Fibroblast of the aortic adventitia (primary cell): Measurements from ENCODE around the gene CBARP. TPM values are rescaled to one million over a fixed set of nuclear protein-coding genes. Genes with fewer than 3 reads are reported as not detected.

ENCODE experiments used
- DNase-seq: peaks from one replicate; pipeline ENCODE4 v3.0.0-alpha.2; 2010; ENCODE audit warnings: low read depth
- H3K4me3 ChIP-seq: 2 replicates; pipeline ENCODE4 v1.5.1; 2011; ENCODE audit warnings: low read depth, mild to moderate bottlenecking, control low read depth, low read length, moderate library complexity
- total RNA-seq: library from RNA; depleted of rRNA; stranded (reverse); fragments of >200 nt; gene quantifications from 2 replicates; pipeline ENCODE4 v1.2.3, GENCODE V29; 2012; ENCODE audit warnings: low replicate concordance
- TF ChIP-seq, protein P1 (sequence below): IDR thresholded peaks from 2 replicates; pipeline ENCODE4 v1.5.1; 2011; ENCODE audit warnings: mild to moderate bottlenecking, low read length, control low read depth, inconsistent platforms; ENCODE audit not compliant: insufficient read depth

The CBARP gene
- total RNA-seq, 1 donor: 3.1 TPM

- H3K4me3 ChIP-seq: no peak overlapping the region
- DNase-seq: no peak
- TF ChIP-seq, protein P1, sequence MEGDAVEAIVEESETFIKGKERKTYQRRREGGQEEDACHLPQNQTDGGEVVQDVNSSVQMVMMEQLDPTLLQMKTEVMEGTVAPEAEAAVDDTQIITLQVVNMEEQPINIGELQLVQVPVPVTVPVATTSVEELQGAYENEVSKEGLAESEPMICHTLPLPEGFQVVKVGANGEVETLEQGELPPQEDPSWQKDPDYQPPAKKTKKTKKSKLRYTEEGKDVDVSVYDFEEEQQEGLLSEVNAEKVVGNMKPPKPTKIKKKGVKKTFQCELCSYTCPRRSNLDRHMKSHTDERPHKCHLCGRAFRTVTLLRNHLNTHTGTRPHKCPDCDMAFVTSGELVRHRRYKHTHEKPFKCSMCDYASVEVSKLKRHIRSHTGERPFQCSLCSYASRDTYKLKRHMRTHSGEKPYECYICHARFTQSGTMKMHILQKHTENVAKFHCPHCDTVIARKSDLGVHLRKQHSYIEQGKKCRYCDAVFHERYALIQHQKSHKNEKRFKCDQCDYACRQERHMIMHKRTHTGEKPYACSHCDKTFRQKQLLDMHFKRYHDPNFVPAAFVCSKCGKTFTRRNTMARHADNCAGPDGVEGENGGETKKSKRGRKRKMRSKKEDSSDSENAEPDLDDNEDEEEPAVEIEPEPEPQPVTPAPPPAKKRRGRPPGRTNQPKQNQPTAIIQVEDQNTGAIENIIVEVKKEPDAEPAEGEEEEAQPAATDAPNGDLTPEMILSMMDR: no peak
Observed at GRCh38 chr19:1221904-1222255, 15.9 kb downstream of the CBARP start.

GRCh38 chr19:1220976-1221903, 16.6 kb downstream of the CBARP start:
- DNase-seq: peak; percentile 51
- TF ChIP-seq, protein P1: peak; percentile 72
- H3K4me3 ChIP-seq: no peak overlapping the region

- no peak for DNase-seq
- H3K4me3 ChIP-seq: no peak overlapping the region
- TF ChIP-seq, protein P1: peak; percentile 21
Observed at GRCh38 chr19:1220477-1220930, 17.3 kb downstream of the CBARP start.

- no peak for DNase-seq
- H3K4me3 ChIP-seq: no peak overlapping the region
- TF ChIP-seq, protein P1: no peak
Observed at GRCh38 chr19:1219786-1220476, 17.9 kb downstream of the CBARP start.

DNA sequence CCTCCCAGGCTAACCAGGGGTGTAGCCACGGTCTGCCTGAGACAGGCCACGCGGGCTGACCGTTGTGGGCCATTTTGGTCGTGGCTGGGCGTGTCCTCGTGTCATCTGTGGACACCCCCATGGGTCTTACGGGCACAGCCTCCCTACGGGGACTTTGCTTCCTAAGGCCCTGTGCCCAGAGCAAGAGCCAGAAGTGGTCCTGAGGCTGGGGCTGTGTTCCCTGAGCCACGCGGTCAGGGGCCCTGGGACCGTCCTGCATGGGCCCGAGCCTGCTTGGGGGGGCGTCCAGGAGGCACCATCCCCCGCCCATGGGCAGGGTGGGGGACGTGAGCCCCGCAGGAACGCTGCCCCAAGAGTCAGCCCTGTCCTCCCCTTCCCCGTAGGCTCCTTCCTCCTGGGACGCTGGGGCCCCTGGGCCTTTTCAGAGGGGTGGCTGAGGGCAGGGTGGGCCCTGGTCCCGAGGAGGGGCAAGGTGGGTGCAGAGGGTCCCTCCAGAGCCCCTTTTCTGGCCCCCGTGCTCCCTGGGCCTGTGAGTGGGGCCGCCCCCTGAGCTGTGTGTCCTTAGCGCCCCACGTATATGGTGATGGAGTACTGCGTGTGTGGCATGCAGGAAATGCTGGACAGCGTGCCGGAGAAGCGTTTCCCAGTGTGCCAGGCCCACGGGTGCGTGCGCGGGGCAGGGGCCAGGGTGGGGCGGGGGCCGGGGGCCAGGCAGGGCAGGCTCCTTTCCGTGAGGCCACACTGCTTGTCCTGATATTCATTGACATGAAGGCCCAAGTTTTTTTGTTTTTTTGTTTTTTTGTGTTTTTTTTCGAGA, 18.8 kb downstream of the CBARP start:
- TF ChIP-seq, protein P1: no peak

GRCh38 chr19:1217366-1217765, 20.4 kb downstream of the CBARP start:
- no peak for DNase-seq
- TF ChIP-seq, protein P1: no peak
- H3K4me3 ChIP-seq: no peak overlapping the region

More for the DNA sequence above, 18.8 kb downstream of the CBARP start:
- no peak for DNase-seq
- no peak overlapping the region for H3K4me3 ChIP-seq
